ENCODE measurements around the gene STUB1.
A peak's percentile ranks its signal among the peaks of the same experiment; 100 is the strongest.

STUB1 gene

GRCh38 chr16:638034-638543 is 42.1 kb upstream of the STUB1 start:
- TF ChIP-seq, protein P1, sequence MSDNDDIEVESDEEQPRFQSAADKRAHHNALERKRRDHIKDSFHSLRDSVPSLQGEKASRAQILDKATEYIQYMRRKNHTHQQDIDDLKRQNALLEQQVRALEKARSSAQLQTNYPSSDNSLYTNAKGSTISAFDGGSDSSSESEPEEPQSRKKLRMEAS (IDR thresholded peaks at IDR 0.05; ENCODE audit: low read depth, low read length): no peak
- TF ChIP-seq MYC (IDR thresholded peaks at IDR 0.05; ENCODE audit: low read depth, low read length) (no peak), POLR2A (IDR thresholded peaks at IDR 0.05; ENCODE audit: extremely low read depth, insufficient read length) (no peak)
- TF ChIP-seq, protein P2, sequence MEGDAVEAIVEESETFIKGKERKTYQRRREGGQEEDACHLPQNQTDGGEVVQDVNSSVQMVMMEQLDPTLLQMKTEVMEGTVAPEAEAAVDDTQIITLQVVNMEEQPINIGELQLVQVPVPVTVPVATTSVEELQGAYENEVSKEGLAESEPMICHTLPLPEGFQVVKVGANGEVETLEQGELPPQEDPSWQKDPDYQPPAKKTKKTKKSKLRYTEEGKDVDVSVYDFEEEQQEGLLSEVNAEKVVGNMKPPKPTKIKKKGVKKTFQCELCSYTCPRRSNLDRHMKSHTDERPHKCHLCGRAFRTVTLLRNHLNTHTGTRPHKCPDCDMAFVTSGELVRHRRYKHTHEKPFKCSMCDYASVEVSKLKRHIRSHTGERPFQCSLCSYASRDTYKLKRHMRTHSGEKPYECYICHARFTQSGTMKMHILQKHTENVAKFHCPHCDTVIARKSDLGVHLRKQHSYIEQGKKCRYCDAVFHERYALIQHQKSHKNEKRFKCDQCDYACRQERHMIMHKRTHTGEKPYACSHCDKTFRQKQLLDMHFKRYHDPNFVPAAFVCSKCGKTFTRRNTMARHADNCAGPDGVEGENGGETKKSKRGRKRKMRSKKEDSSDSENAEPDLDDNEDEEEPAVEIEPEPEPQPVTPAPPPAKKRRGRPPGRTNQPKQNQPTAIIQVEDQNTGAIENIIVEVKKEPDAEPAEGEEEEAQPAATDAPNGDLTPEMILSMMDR (IDR thresholded peaks at IDR 0.05; ENCODE audit: low read depth, low read length): no peak
- H3K4me3 ChIP-seq (ENCODE audit: low read depth, low read length): no peak overlapping the region
- DNase-seq (ENCODE audit: low read depth): no peak

GRCh38 chr16:638836-639235 is 41.4 kb upstream of the STUB1 start:
- TF ChIP-seq, protein P2 (IDR thresholded peaks at IDR 0.05; ENCODE audit: low read depth, low read length): no peak
- no peak for TF ChIP-seq MYC (IDR thresholded peaks at IDR 0.05; ENCODE audit: low read depth, low read length)
- TF ChIP-seq POLR2A (IDR thresholded peaks at IDR 0.05; ENCODE audit: extremely low read depth, insufficient read length): no peak
- TF ChIP-seq, protein P1 (IDR thresholded peaks at IDR 0.05; ENCODE audit: low read depth, low read length): no peak
- no peak overlapping the region for H3K4me3 ChIP-seq (ENCODE audit: low read depth, low read length)
- no peak for DNase-seq (ENCODE audit: low read depth)

GRCh38 chr16:640614-641013 is 39.6 kb upstream of the STUB1 start:
- H3K4me3 ChIP-seq (ENCODE audit: low read depth, low read length): no peak overlapping the region
- DNase-seq (ENCODE audit: low read depth): no peak
- no peak for TF ChIP-seq POLR2A (IDR thresholded peaks at IDR 0.05; ENCODE audit: extremely low read depth, insufficient read length)
- no peak for TF ChIP-seq MYC (IDR thresholded peaks at IDR 0.05; ENCODE audit: low read depth, low read length)
- TF ChIP-seq, protein P2 (IDR thresholded peaks at IDR 0.05; ENCODE audit: low read depth, low read length): no peak
- TF ChIP-seq, protein P1 (IDR thresholded peaks at IDR 0.05; ENCODE audit: low read depth, low read length): no peak

DNA sequence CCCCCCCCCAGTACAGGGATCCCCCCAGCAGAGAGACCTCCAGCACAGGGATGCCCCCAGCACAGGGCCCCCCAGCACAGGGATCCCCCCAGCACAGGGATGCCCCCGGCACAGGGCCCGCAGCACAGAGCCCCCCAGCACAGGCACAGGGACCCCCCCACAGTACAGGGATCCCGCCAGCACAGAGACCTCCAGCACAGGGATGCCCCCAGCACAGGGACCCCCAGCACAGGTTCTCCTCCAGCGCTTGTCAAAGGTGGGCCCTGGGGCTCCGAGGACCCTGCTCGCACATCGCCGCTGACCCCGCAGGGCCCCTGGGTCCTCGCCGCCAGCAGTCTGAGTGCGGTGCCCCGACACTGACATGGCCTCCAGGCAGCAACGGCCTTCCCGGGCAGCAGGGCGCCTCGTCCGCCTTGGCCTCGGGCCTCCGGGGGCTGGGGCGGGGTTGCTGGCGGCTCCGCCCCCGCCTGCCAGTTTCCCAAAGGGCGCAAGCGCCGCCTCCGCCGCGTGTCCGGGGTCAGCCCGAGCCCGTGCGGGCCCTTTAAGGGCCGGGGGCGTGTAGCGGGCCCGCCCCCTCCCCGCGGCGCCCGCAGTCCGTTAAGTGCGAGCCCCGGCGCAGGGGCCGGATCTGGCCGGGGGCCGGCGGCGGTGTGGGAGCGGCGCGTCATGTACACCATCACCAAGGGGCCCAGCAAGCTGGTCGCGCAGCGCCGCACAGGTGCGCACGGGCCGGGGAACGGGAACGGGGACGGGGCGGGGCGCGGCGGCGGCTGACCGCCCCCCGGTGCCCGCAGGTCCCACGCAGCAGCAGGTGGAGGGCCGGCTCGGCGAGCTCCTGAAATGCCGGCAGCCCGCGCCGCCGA is 38.7 kb upstream of the STUB1 start, which contains the start of gene MCRIP2:
Gene MCRIP2, plus strand, starts transcription at position 503 of the 863 bp plus-strand sequence. Its CDS starts 164 bp downstream, at position 667.
- H3K4me3 ChIP-seq (ENCODE audit: low read depth, low read length): peak within 1 kb of the TSS; percentile 71
- TF ChIP-seq MYC (IDR thresholded peaks at IDR 0.05; ENCODE audit: low read depth, low read length): peak; percentile 81
- TF ChIP-seq, protein P1 (IDR thresholded peaks at IDR 0.05; ENCODE audit: low read depth, low read length): peak; percentile 72
- TF ChIP-seq, protein P2 (IDR thresholded peaks at IDR 0.05; ENCODE audit: low read depth, low read length): no peak
- peak; percentile 74 for TF ChIP-seq POLR2A (IDR thresholded peaks at IDR 0.05; ENCODE audit: extremely low read depth, insufficient read length)
- DNase-seq (ENCODE audit: low read depth): peak; percentile 90

GRCh38 chr16:642189-643049 is 37.8 kb upstream of the STUB1 start:
- TF ChIP-seq POLR2A (IDR thresholded peaks at IDR 0.05; ENCODE audit: extremely low read depth, insufficient read length): peak; percentile 22
- TF ChIP-seq, protein P1 (IDR thresholded peaks at IDR 0.05; ENCODE audit: low read depth, low read length): no peak; the same call in 1 of the 2 replicates
- DNase-seq (ENCODE audit: low read depth): peak; percentile 82
- H3K4me3 ChIP-seq (ENCODE audit: low read depth, low read length): peak overlapping the region; percentile 71

Data from NB4 (cell line).